ENCODE results near the gene HOMER2.

DNA sequence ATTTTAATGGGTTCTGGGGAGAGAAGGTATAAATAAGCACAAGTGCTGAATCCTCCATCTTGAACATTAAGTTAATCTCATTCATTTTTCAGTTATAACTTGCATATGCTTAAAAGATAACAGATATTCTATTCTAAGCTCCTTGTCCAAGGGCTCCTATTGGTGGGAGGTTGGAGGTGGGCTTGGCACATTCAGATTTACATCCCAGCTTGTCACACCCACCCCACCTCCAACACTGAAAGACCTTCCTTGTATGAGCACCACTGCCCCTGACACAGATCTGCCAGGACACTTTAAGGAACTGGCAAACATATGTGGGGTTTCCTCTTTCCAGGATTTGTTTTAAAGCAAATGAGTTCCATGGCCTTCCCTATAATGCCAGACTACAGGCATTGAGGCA lies 30.6 kb downstream of the HOMER2 start:
- TF ChIP-seq CTCF (IDR thresholded peaks at IDR 0.05; ENCODE audit: borderline replicate concordance, extremely low read depth, low read length, poor library complexity, severe bottlenecking): no peak
- no peak for TF ChIP-seq EZH2 (IDR thresholded peaks at IDR 0.05; ENCODE audit: borderline replicate concordance, low read depth, low read length, severe bottlenecking)

Measured in DND-41 (cell line).